ENCODE measurements around the gene CYB5R3.

GRCh38 chr22:42695294-42695693, 46.1 kb upstream of the CYB5R3 start:
- TF ChIP-seq POLR2A (IDR thresholded peaks at IDR 0.05) (no peak), CTCF (IDR thresholded peaks at IDR 0.05) (no peak)
